GM19452 (cell line): ENCODE data around the gene PEX13.
"Not testable (repeated sequence)": the region's sequence is repeated elsewhere in the genome, so short reads cannot be mapped to it uniquely, and the experiment has no call there.

ENCODE experiments used
- ATAC-seq: cut with Tn5 transposase; IDR thresholded peaks from one replicate; pipeline ENCODE4 v1.9.1; 2021; ENCODE audit not compliant: unreplicated experiment

The PEX13 gene

DNA sequence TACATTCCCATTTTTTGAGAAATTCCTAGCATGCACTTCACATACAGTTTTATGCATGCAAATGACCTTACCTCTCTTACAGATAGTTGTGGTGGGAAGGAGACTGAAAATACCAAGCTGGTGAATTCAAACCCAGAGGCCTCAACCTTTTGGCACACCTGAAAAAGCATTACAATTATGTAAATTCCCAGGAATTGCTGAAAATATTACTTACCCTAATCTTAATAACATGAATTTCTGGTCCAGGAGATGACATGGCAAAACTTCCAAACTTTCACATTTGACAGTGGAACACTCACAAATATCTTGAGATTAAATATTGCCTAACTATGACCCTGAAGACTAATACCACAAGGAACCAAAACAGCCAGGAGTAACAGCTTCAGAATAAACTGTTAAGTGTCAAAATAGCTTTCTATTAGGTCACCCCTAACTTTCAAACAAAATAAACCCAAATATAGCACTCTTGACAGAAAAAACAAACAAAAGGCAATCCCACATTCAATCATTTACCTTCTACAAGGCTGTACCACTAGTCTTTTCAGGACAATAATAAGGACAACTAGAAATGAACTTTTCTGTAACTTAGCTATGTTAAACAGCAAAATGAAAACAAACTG, 10.9 kb upstream of the PEX13 start:
- ATAC-seq = no peak

DNA sequence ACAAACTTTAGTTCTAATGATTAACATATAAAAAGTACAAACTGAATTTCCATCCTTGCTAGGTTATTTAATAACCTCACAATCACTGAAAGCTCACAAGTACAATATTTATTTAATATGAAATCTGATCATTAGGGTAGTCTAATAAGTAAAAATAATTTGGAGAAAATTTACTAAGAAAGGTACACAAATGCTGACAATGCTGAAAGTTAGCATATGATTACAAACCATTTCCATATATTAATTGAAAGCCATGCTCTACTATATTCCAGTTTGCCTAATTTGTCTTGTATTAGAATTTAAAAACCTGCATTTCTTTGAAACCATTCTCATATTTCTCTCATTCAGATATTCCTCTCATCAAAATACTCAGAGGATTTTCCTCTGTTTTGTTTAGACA, 8.2 kb upstream of the PEX13 start:
- ATAC-seq = no peak

DNA sequence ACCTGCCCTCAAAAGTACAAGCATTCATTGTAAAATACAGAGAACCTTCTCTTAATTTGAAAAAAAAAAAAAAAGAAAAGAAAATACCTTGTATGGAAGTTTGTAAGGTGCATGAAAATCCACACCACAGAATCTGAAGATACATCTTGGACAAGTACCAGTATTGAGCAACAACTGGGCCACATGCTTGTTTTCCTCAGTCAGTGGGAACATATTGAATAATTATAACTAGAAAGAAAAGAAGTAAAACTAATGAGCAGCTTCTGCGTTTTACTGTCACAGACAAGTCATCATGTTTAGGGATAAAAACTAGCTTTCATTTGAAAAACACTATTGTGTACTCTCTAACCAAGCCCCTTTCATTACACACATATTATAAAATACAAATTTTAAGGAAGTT, 5.8 kb upstream of the PEX13 start:
- no peak for ATAC-seq

DNA sequence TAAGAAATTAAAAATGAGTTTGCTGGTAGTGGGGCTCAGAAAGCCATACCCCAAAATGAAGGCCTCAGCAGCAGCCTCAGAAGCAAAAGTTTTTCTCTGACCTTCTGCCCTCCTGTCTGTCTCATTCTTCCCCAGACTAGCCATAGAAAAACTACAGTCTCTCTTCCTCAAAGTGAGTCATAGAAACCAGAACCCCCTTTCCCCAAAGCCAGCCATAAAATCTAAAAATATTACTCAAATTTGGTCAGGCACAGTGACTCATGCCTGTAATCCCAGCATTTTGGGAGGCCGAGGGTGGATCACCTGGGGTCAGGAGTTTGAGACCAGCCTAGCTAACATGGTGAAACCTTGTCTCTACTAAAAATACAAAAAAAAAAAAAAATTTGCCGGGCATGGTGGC, 5.2 kb upstream of the PEX13 start:
- ATAC-seq = not testable (repeated sequence)

DNA sequence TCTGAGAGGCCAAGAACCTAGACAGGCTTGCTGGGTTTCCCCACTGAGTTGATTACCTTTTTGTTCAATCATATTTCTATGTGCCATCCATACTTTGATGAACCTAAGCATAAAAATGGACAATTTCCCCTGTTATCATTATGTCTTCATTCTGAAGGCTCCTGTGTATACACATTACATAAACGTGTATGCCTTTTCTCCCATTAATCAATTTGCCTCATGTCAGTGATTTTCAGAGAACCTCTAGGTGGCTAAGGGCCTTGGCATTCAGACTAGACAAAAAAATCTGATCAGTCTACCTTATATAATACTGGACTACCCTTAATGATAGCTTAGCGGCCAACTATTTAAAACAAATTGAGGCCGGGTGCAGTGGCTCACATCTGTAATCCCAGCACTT, 4.1 kb upstream of the PEX13 start:
- ATAC-seq = no peak

DNA sequence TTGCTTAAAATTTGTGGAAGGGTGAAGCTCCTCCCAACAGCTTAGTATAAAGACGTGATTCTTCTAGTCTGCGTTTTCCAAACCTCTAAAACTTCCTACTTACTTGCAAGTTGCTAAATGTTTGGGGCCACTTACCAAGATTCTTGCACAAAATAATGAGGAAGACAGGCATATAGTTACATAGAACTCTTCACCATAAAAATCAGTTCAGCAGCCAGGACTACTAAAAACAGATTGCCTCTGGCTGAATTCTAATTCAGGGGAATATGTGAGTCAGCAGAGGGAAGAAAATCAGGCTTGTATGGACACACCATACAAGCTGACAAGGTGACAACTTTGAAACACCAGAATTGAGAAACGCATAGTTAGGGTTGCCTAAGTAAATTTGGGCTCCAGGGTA, 2.8 kb upstream of the PEX13 start:
- no peak for ATAC-seq

DNA sequence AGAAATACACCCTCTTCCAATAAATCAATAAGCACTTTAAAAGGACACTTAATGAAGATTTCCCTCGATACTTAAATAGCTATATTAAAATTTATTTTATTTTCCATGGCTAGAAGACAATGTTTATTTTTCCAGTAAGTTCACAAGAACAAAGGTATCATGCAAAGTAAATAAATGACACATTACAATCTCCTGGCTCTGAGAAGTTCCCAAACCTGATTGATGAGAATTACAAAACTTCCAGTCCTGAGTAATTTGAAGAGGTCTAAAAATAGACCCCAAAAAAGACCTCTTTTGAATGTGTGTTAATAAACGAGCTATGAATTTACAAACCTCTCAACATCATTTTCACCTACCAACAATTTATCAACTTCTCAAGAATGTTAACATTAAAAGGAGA, 1.5 kb upstream of the PEX13 start:
- ATAC-seq = no peak

DNA sequence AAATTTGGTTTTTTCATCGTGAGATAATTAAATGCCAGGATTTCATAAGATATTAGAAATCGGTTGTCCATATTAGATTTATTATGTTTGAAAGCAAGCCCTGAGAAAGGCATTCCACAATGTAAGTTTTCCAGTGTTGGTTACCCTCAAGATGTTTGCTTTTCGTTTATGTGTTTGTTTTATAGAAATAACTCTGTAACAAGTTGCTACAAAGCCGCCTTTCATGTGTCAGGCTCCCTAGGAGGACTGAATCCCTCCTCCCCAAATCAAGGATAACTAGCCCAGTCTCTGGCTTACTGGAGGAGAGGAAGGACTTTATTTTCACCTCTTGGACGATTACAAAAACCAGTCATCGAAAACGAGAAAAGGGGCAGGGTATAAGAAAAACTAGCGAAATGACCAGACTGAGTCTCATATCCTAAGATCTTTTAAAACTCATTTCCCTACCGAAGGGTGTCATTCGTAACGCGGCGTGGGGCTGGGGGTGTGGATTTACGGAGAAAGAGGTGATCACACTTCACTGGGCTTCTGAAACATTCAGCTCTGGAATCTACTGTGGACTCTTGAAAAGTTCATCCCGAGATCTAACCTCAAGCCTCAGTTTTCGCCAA, 1.0 kb upstream of the PEX13 start:
- ATAC-seq = peak; percentile 9

DNA sequence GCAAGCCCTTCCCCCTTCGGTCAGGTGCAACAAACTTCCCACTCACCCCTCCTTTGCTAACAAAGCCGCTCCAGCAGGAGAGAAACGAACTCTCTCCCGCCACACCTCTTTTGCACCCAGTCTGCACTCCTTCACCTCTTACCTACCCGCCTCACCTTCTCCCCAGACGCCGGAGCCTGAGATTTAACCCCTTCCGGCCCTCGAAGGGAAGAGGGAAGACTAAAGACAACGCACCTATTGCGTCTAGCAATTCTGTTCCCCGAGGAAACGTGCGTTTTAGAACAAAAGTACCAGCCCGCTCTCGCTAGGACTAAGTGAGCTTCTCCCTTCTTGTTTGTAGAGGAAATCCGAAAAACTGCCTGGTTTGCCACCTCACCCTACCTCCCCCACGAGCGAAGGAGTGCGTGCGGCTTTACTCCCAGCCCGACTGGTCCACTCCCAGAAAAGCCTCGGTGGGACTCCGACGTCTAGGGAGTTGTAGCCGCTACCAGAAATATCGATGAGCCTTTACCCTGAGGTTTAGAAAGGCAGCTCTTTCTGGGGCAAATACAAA, 441 bp upstream of the PEX13 start:
- ATAC-seq = peak; percentile 62

DNA sequence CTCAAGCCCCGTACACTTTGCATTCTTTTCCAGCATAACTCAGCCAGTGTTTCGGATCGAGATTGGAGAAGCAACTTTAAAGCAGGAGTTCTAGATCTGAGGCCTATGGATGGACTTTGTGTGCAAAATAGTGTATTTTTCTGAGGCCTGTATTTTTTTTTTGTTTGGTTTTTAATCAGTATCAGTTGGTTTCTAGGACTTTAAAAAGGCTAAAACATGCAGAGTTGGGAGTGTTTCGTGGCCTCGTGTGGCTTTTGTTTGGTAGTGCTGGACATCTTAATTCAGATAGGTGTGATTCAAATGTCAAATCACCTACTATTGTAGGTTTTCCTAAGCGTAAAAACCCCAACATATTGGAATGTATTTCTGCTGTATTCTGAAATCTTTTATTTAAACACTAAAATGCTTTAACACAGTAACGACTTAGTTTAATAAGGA, 817 bp downstream of the PEX13 start:
- no peak for ATAC-seq

DNA sequence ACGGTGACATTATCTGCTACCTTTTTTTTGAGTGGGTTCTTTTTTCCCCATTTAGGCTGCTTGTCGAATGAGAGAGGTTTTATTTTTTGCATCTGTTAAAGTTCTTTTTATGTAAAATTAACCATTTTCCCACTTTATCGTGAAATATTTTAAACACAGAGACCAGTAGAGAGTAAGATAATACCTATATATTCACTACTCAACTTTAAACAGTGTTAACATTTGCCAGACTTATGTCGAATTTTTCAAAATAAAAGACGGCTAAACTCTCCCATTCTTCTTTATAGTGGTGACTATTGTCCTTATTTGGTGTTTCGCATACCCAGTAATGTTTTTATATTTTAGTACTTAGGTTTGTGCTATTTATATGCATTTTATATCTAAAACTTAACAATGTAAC, 1.3 kb downstream of the PEX13 start:
- no peak for ATAC-seq

DNA sequence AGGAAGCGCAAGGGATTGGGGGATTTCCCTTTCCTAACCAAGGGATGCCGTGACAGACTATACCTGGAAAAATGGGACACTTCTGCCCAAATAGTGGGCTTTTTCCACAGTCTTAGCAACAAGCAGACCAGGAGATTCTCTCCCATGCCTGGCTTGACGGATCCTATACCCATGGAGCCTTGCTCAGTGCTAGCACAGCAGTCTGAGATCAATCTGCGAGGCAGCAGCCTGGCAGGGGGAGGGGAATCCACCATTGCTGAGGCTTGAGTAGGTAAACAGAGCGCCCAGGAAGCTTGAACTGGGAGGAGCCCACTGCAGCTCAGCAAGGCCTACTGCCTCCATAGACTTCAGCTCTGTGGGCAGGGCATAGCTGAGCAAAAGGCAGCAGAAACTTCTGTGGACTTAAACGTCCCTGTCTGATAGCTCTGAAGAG, 3.7 kb downstream of the PEX13 start:
- no peak for ATAC-seq

DNA sequence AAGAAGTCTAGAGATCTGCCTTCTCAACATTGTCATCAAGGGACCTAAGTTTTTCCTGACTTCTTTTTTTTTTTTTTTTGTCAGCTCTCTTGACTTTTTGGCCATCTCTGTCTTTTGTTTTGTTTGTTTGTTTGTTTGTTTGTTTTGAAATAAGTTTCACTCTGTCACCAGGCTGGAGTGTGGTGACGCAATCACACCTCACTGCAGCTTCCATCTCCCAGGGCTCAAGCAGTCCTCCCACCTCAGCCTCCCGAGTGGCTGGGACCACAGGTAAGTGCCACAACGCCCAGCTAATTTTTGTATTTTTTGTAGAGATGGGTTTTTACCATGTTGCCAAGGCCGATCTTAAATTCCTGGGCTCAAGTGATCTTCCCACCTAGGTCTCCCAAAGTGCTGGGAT, 6.2 kb downstream of the PEX13 start:
- ATAC-seq = no peak

DNA sequence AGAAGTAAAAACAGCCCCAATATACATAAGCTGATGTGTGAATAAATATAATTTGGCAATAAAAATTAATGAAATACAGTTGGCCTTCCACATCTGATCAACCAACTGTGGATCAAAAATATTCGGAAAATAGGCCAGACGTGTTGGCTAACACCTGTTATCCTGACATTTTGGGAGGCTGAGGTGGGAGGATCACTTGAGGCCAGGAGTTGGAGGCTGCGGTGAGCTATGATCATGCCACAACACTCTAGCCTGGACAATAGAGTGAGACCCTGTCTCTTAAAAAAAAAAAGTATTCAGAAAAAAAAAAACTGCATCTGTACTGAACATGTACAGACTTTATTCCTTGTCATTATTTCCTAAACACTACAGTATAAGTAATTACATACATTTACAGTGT, 12.0 kb downstream of the PEX13 start:
- no peak for ATAC-seq

DNA sequence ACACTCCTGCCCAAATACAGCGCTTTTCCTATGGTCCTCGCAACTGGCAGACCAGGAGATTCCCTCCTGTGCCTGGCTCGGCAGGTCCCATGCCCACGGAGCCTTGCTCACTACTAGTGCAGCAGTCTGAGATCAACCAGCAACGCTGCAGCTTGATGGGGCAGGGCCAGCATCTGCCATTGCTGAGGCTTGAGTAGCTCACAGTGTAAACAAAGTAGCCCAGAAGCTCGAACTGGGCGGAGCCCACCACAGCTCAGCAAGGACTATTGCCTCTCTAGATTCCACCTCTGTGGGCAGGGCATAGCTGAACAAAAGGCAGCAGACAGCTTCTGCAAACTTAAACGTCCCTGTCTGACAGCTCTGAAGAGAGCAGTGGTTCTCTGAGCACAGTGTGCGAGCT, 17.1 kb downstream of the PEX13 start:
- ATAC-seq = not testable (repeated sequence)

DNA sequence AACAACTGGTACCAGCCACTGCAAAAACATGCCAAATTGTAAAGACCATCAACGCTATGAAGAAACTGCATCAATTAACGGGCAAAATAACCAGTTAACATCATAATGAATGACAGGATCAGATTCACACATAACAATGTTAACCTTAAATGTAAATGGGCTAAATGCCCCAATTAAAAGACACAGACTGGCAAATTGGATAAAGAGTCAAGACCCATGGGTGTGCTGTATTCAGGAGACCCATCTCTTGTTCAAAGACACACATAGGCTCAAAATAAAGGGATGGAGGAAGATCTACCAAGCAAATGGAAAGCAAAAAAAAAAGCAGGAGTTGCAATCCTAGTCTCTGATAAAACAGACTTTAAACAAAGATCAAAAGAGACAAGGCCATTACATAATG, 19.1 kb downstream of the PEX13 start:
- not testable (repeated sequence) for ATAC-seq

DNA sequence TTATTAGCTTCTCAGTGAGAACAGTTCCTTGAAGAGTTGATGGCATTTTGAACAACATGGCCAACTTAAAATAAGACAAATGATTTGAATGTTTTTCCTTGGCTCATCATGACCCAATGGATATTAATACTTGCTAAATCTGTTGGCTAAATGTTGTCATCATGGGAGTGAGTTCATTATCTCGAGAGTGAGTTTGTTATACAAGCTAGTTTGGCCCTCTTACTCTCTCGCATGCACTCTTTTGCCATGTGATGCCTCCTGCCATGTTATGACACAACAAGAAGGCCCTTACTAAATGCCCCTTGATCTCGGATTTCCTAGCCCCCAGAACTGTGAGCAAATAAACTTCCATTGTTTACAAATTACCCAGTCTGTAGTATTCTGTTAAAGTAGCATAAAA, 25.3 kb downstream of the PEX13 start:
- ATAC-seq = no peak

DNA sequence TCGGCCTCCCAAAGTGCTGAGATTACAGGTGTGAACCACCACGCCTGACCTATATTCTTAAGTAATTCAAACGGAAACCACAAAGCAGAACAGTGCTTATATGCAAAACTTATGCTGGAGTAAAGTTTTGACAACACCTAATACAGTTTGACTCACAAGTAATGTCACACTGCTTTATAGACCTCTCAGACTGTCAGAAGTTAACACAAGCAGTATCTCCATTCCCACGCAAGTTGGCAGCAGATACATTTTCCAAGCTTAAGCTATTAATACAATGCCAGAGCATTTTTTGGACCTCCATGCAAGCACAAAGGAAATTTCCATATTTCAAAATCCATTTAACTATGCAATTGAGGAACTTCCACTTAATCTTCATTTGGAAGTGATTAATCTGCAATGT, 27.1 kb downstream of the PEX13 start:
- ATAC-seq = no peak

DNA sequence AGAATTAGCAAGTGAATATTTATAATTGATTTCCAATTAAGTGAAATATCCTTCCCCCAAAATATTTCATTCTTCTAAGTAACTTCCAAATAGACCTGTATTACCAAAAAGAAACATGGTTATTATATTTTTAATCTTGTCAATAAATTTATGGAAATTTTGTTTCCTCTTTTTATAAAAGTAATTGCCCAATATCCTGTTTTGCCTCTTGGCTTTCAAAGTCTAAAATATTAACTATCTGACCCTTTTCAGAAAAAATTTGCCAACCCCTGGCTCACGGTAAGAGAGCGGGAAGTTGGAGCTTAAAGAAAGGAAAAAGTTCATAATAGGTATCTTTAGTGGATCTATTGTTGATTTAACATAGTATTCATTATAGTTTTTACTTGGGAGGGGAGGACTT, 27.7 kb downstream of the PEX13 start:
- no peak for ATAC-seq

DNA sequence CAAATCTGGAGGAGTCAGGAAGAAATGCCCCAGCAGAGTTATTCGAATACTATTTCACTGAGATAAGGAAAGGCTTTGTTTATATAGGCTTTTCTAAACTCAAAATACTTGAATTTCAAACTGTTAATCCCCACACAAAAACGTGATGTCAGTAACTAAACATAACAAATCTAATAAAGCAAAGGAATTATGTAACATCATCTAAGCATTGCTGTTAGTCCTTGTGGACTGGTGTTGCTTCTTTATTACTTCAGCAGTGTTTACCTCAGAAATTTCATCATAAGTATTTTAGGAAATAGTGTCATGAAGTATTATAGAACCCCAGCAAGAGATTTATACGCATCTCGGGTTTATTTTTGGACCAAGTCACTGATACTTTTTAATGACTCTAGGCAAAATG, 28.5 kb downstream of the PEX13 start:
- no peak for ATAC-seq

DNA sequence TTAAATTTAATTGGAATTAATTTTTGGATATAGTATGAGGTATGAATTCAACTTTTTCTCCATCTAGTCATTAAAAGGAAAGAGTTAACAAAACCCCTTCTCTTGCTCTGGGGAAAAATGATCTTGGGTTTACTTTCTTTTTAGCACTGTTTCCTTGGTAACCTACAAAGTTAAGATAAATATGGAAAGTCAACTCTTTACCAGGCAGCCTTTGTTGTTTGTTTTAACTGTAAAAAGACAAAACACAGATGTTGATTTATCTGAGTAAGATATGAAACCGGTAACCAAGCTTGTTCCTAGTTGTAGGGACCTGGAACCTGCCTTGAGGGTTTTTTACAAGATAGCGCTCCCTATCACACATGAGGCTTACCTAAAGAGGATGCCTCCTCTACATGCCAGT, 38.0 kb downstream of the PEX13 start:
- ATAC-seq = no peak

DNA sequence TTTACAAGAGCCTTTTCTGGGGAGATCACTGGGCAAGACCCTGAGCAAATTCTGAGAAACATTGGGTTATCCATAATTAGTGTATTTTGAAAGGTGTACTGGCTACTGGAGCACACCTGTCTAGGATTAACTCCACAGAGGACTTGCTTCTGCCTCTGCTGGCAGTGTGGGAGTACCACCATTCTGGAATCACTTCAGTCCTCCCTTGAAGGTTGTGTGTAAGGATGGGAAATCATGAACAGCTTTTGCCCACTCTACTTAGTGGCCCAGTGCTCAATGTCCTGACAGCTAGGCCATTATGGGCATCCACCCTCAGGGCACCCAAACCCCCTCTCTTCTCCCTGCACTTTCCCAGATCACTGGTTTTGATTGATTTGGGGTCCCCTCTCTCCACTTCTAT, 40.0 kb downstream of the PEX13 start:
- ATAC-seq = no peak

DNA sequence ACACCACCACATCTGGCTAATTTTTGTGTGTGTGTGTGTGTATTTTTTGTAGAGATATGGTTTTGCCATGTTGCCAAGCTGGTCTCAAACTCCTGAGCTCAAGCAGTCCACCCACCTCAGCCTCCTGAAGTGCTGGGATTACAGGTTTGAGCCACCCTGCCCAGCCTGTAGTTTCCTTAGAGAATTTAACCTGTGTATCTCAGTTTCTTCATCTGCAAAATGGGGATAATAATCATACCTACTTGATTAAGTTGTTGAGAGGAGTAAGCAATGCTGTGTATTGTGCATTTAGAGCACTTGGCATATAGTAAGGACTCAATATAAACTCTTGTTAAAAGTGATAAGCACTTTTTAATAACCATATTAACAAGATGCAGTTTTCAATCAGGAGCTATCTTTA, 41.9 kb downstream of the PEX13 start:
- ATAC-seq = no peak
